ENCODE results near the gene WDR45.

GRCh38 chrX:49043987-49044281 lies 35.8 kb downstream of the WDR45 start:
- no peak for TF ChIP-seq EZH2phosphoT487 (IDR thresholded peaks at IDR 0.05; ENCODE audit: unreplicated experiment)
- TF ChIP-seq EZH2 (IDR thresholded peaks at IDR 0.05; ENCODE audit: low read depth, unreplicated experiment), result no peak
